Prostate gland (tissue), 2 donors: ENCODE results near the gene GIT1. TPM values are rescaled to one million over a fixed set of nuclear protein-coding genes. Genes with fewer than 3 reads are reported as not detected.

Experiments used
- DNase-seq: peaks from one replicate; pipeline ENCODE4 v3.0.0-alpha.2; 2019; ENCODE audit warnings: low spot score
- H3K27ac ChIP-seq, 2 donors: fragments of 200-600 bp; sonication (generic); 2 replicates each; pipeline ENCODE4 v1.5.1; 2017 to 2019
- H3K27me3 ChIP-seq: fragments of 200-600 bp; sonication (generic); replicated peaks from 2 replicates; pipeline ENCODE4 v1.5.1; 2019; ENCODE audit not compliant: insufficient read depth
- H3K36me3 ChIP-seq, 2 donors: fragments of 200-600 bp; sonication (generic); 1 replicate in 1 of 2; 2 replicates in 1 of 2; pipeline versions ENCODE4 v1.5.1 to v1.8.1; 2017 to 2019
- H3K4me1 ChIP-seq: fragments of 200-600 bp; sonication (generic); replicated peaks from 2 replicates; pipeline ENCODE4 v1.5.1; 2019
- H3K4me3 ChIP-seq, 2 donors: fragments of 200-600 bp; sonication (generic); 2 replicates each; pipeline ENCODE4 v1.5.1; 2017 to 2019
- H3K9me3 ChIP-seq: fragments of 200-600 bp; sonication (generic); 2 replicates; pipeline ENCODE4 v1.5.1; 2017
- POLR2A ChIP-seq: fragments of 450-650 bp; IDR thresholded peaks from one replicate; pipeline ENCODE4 v1.6.1; 2016; ENCODE audit warnings: antibody characterized with exemption, mild to moderate bottlenecking
- POLR2AphosphoS5 ChIP-seq: sonication (generic); formaldehyde crosslinking; IDR thresholded peaks from one replicate; pipeline ENCODE4 v1.6.1; 2017; ENCODE audit warnings: antibody characterized with exemption
- WGBS: methylation state at CpG from one replicate; pipeline ENCODE4 v1.1.5; 2018; 5-methylcytosine and 5-hydroxymethylcytosine counted together
- intact Hi-C: fragments of 100-400 bp; cut with DNase I; formaldehyde crosslinking; loops from one replicate; pipeline ENCODE4 v1.14.2; 2022
- total RNA-seq, 2 donors: library from RNA; depleted of rRNA; stranded (reverse); fragments of >200 nt; gene quantifications; one replicate each; pipeline ENCODE4 v1.1.0, GENCODE V29; 2016
- TF ChIP-seq, protein P1 (sequence below), 4 experiments: fragments of 200-600 bp in 2 of 4; fragments of 450-650 bp in 2 of 4; sonication (generic) in 2 of 4; IDR thresholded peaks; 1 replicate in 3 of 4; 2 replicates in 1 of 4; pipeline ENCODE4 v1.5.1; 2016 to 2019; ENCODE audit warnings: antibody characterized with exemption in 4 of 4, mild to moderate bottlenecking in 2 of 4, moderate library complexity in 2 of 4

The GIT1 gene
- total RNA-seq, 2 donors from 2014 or later = 29.1 to 86.9 TPM

DNA sequence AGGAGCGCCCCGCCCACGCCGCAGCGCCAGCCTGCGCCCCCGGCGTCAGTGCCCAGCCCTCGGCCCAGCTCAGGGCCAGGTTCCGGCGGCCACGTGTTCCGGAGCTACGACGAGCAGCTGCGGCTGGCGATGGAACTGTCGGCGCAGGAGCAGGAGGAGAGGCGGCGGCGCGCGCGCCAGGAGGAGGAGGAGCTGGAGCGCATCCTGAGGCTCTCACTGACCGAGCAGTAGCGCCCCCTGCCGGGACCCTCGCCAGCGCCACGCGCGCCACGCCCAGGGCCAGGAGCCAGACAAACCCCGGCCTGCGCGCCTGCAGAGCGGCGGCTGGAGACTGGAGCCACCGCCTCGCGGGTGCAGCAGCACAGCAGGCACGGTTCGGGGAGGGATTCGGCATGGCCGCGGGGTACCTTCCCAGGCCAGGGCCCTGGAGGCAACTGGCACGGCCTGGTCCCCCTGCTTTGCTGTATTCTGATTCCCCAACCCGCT lies 23.9 kb upstream of the GIT1 start:
- intact Hi-C loops = no loop called here
- WGBS = 1% methylated on average over 39 of the region's 50 CpGs

DNA sequence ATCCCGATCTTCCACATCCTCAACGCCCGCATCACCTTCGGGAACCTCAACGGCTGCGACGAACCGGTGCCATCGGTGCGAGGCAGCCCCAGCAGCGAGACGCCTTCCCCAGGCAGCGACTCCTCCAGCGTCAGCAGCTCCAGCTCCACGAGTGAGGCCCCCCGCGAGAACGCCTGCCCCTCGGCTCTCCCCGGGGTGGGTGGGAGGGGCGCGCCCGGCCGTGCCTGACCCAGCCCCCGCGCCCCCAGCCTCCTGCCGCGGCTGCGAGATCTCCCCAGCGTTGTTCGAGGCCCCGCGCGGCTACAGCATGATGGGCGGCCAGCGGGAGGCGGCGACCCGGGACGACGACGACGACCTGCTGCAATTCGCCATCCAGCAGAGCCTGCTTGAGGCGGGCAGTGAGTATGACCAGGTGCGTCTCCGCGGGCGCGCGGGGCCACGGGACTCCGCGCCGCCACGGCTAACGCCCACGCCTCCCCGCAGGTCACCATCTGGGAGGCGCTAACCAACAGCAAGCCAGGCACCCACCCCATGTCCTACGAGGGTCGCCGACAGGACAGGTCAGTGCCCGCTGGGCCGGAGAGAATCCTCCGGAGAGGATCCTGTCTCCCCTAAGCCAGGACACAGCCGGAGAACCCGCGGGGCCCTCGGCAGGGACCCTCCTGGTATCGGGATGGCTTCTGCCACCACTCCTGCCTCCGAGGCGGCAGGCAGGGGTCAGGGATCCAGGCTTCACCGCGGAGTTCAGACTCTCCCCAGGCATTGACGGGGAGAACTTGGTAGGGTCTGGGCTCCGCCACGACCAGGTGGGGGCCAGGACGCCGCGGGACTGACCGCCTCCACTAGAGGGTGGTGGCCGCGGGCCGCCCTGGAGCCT lies 23.2 kb upstream of the GIT1 start:
- intact Hi-C loops = no loop called here
- Histone ChIP-seq H3K36me3 (no peaks in the 10 kb centered on the region), H3K4me3 (peak overlapping the region in 1 of 2 donors; percentile 6), H3K27me3 (no peaks in the 10 kb centered on the region), H3K9me3 (no peaks in the 10 kb centered on the region), H3K27ac (no peak overlapping the region), H3K4me1 (peaks cover 5% of the 10 kb centered on the region)
- no peak for DNase-seq
- TF ChIP-seq POLR2A (no peak), POLR2AphosphoS5 (no peak)
- TF ChIP-seq, protein P1, sequence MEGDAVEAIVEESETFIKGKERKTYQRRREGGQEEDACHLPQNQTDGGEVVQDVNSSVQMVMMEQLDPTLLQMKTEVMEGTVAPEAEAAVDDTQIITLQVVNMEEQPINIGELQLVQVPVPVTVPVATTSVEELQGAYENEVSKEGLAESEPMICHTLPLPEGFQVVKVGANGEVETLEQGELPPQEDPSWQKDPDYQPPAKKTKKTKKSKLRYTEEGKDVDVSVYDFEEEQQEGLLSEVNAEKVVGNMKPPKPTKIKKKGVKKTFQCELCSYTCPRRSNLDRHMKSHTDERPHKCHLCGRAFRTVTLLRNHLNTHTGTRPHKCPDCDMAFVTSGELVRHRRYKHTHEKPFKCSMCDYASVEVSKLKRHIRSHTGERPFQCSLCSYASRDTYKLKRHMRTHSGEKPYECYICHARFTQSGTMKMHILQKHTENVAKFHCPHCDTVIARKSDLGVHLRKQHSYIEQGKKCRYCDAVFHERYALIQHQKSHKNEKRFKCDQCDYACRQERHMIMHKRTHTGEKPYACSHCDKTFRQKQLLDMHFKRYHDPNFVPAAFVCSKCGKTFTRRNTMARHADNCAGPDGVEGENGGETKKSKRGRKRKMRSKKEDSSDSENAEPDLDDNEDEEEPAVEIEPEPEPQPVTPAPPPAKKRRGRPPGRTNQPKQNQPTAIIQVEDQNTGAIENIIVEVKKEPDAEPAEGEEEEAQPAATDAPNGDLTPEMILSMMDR (IDR thresholded peaks at IDR 0.05) = no peak
- WGBS = 55% methylated on average over 46 of the region's 85 CpGs

More for the DNA sequence above, 23.9 kb upstream of the GIT1 start:
- H3K4me1 ChIP-seq = peaks cover 5% of the 10 kb centered on the region
- no peaks in the 10 kb centered on the region for H3K27me3 ChIP-seq
- H3K4me3 ChIP-seq = peak overlapping the region in 1 of 2 donors; percentile 6
- no peaks in the 10 kb centered on the region for H3K9me3 ChIP-seq
- no peaks in the 10 kb centered on the region for H3K36me3 ChIP-seq
- no peak overlapping the region for H3K27ac ChIP-seq
- TF ChIP-seq, protein P1 (IDR thresholded peaks at IDR 0.05) = peak; percentile 71 to 92 (median 76)
- TF ChIP-seq POLR2A (no peak), POLR2AphosphoS5 (peak; percentile 60)
- DNase-seq = peak; percentile 86

DNA sequence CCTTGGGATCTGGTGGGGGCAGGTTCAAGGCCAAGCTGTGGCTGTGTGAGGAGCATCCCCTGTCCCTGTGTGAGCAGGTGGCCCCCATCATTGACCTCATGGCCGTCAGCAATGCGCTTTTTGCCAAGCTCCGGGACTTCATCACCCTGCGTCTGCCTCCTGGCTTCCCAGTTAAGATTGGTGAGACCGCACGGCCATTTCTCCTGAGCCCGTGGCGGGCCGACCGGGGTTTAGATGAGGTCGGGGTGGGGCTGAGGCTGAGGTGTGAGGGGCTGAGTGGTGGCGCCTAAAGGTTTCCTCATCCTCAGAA lies 22.6 kb upstream of the GIT1 start:
- intact Hi-C loops = no loop called here
- TF ChIP-seq, protein P1 (IDR thresholded peaks at IDR 0.05) = no peak
- TF ChIP-seq POLR2A = no peak
- Histone ChIP-seq H3K4me1 (peaks cover 5% of the 10 kb centered on the region), H3K4me3 (no peak overlapping the region), H3K27ac (no peak overlapping the region), H3K36me3 (no peaks in the 10 kb centered on the region), H3K9me3 (no peaks in the 10 kb centered on the region), H3K27me3 (no peaks in the 10 kb centered on the region)
- 95% methylated on average over 12 of the region's 12 CpGs for WGBS
- DNase-seq = no peak

DNA sequence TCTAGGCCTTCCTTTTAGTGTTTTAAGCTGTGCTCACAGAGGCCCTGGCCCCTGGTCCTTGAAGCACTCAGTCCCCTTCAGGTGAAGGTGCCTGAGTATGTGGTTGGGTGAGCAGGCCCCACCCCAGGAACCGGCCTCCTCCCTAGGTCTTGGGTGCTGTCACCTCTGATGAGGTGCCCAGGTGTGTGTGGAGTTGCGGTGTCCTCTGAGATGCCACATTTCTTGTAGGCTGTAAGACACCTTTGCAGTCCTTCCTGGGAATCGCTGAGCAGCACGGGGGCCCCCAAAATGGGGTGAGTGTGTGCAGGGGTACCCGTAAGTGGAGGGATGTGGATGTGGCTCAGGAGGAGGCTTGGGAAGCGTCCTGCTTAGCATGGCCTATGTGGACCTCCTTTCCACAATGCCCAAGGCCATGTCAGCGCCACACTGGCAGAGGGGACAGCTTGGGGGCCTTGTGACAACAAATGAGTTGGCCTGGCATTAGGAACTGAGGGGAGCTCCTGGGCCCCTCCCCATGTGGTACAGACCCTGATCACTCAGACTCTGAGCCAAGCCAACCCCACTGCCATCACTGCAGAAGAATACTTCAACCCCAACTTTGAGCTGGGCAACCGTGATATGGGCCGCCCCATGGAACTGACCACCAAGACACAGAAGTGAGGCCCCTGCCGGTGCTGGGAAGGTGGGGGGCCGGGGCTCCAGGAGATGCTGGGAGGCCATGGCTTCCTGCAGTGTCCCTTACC lies 22.1 kb upstream of the GIT1 start:
- H3K9me3 ChIP-seq = no peaks in the 10 kb centered on the region
- no peaks in the 10 kb centered on the region for H3K36me3 ChIP-seq
- no peak for DNase-seq
- H3K4me3 ChIP-seq = no peak overlapping the region
- intact Hi-C loops = no loop called here
- H3K4me1 ChIP-seq = peaks cover 5% of the 10 kb centered on the region
- TF ChIP-seq, protein P1 (IDR thresholded peaks at IDR 0.05) = no peak
- no peak for TF ChIP-seq POLR2AphosphoS5
- TF ChIP-seq POLR2A = no peak
- no peak overlapping the region for H3K27ac ChIP-seq
- 97% methylated on average over 8 of the region's 11 CpGs for WGBS
- no peaks in the 10 kb centered on the region for H3K27me3 ChIP-seq
